ENCODE measurements around the gene CHD2.
"Not testable (repeated sequence)": the region's sequence is repeated elsewhere in the genome, so short reads cannot be mapped to it uniquely, and the experiment has no call there.

Gene CHD2

GRCh38 chr15:93037820-93038705 lies 137.9 kb downstream of the CHD2 start:
- no peak overlapping the region for H3K4me3 ChIP-seq
- H3K27ac ChIP-seq: peak overlapping the region in 5 of 21 experiments; percentile 7 to 43 (median 12)

GRCh38 chr15:93039562-93040287 lies 139.6 kb downstream of the CHD2 start:
- H3K4me3 ChIP-seq: not testable (repeated sequence)

GRCh38 chr15:93040288-93041158 lies 140.4 kb downstream of the CHD2 start:
- Histone ChIP-seq H3K27ac (peak overlapping the region in 2 of 21 experiments; percentile 37 to 40), H3K4me3 (no peak overlapping the region)

More at GRCh38 chr15:93039562-93040287, 139.6 kb downstream of the CHD2 start:
- peak overlapping the region in 2 of 21 experiments; percentile 37 to 40 for H3K27ac ChIP-seq

GRCh38 chr15:93041159-93041547 lies 141.0 kb downstream of the CHD2 start:
- Histone ChIP-seq H3K27ac (peak overlapping the region in 1 of 21 experiments; percentile 40), H3K4me3 (no peak overlapping the region)

- Histone ChIP-seq H3K4me3 (no peak overlapping the region), H3K27ac (peak overlapping the region in 1 of 21 experiments; percentile 40)
Measured at GRCh38 chr15:93042211-93042610, 142.1 kb downstream of the CHD2 start.

GRCh38 chr15:93042691-93043378 lies 142.7 kb downstream of the CHD2 start:
- peak overlapping the region in 1 of 21 experiments; percentile 17 for H3K27ac ChIP-seq
- no peak overlapping the region for H3K4me3 ChIP-seq

- H3K27ac ChIP-seq: peak overlapping the region in 1 of 21 experiments; percentile 72
- H3K4me3 ChIP-seq: no peak overlapping the region
Measured at GRCh38 chr15:93043621-93044300, 143.6 kb downstream of the CHD2 start.

- no peak overlapping the region for H3K4me3 ChIP-seq
- H3K27ac ChIP-seq: peak overlapping the region in 2 of 21 experiments; percentile 31 to 72
Measured at GRCh38 chr15:93044301-93045190, 144.4 kb downstream of the CHD2 start.

- H3K27ac ChIP-seq: peak overlapping the region in 2 of 21 experiments; percentile 31 to 37
- H3K4me3 ChIP-seq: no peak overlapping the region
Measured at GRCh38 chr15:93045191-93045785, 145.2 kb downstream of the CHD2 start.

- no peak overlapping the region for H3K4me3 ChIP-seq
- H3K27ac ChIP-seq: no peak overlapping the region
Measured at GRCh38 chr15:93046120-93046519, 146.0 kb downstream of the CHD2 start.

- H3K27ac ChIP-seq: peak overlapping the region in 1 of 21 experiments; percentile 50
- no peak overlapping the region for H3K4me3 ChIP-seq
Measured at GRCh38 chr15:93046721-93047120, 146.6 kb downstream of the CHD2 start.

GRCh38 chr15:93047621-93048425 lies 147.7 kb downstream of the CHD2 start:
- Histone ChIP-seq H3K4me3 (no peak overlapping the region), H3K27ac (peak overlapping the region in 4 of 21 experiments; percentile 26 to 50 (median 41))

GRCh38 chr15:93048426-93048721 lies 148.2 kb downstream of the CHD2 start:
- Histone ChIP-seq H3K27ac (peak overlapping the region in 2 of 21 experiments; percentile 26 to 50), H3K4me3 (no peak overlapping the region)

GRCh38 chr15:93048759-93049161 lies 148.6 kb downstream of the CHD2 start:
- no peak overlapping the region for H3K4me3 ChIP-seq

GRCh38 chr15:93049233-93049632 lies 149.1 kb downstream of the CHD2 start:
- Histone ChIP-seq H3K27ac (peak overlapping the region in 3 of 21 experiments; percentile 26 to 67 (median 62)), H3K4me3 (no peak overlapping the region)

More at GRCh38 chr15:93048759-93049161, 148.6 kb downstream of the CHD2 start:
- H3K27ac ChIP-seq: peak overlapping the region in 3 of 21 experiments; percentile 26 to 67 (median 62)

GRCh38 chr15:93049914-93050578 lies 149.9 kb downstream of the CHD2 start:
- H3K27ac ChIP-seq: peak overlapping the region in 2 of 21 experiments; percentile 26 to 67

More at GRCh38 chr15:93049914-93050578, 149.9 kb downstream of the CHD2 start:
- no peak overlapping the region for H3K4me3 ChIP-seq
